ENCODE results near the gene RXRG. TPM values are rescaled to one million over a fixed set of nuclear protein-coding genes. Genes with fewer than 3 reads are reported as not detected.

RXRG gene
- total and polyA plus RNA-seq, 2 of the 8 experiments (the other 6 are each of a cell fraction or from before 2014, with no cell fraction given): not detected

GRCh38 chr1:165487921-165488320 is 43.0 kb upstream of the RXRG start:
- H3K18ac ChIP-seq (ENCODE audit: extremely low read depth, low read length): no peak overlapping the region
- CTCF ChIA-PET (ENCODE audit: partially characterized antibody): interaction anchor here (0.7 to 2.4 kb wide), 6 partner anchors 9 to 414 kb away, joined by 3 to 6 read pairs (median 4); no protein-coding TSS in a partner anchor
- no peaks in the 10 kb centered on the region for H3K23me2 ChIP-seq (ENCODE audit: low read depth, low read length)
- H3K36me3 ChIP-seq (ENCODE audit: control insufficient read depth in 2 of 4, insufficient read depth in 4 of 4, low read length in 3 of 4): no peaks in the 10 kb centered on the region
- H3K4ac ChIP-seq (replicated peaks; ENCODE audit: insufficient read length, low read depth, low read length): no peak overlapping the region
- H3K9ac ChIP-seq (replicated peaks in 1 of 4; ENCODE audit: extremely low read depth in 1 of 4, low read depth in 3 of 4, low read length in 3 of 4): no peak overlapping the region
- no peak overlapping the region for H3K4me2 ChIP-seq (ENCODE audit: insufficient read depth in 1 of 2, low read depth in 2 of 2, low read length in 2 of 2)
- H4K20me1 ChIP-seq (replicated peaks in 1 of 2; ENCODE audit: control insufficient read depth in 1 of 2, insufficient read depth in 2 of 2, low read length in 2 of 2): no peaks in the 10 kb centered on the region
- no peak overlapping the region for H4K8ac ChIP-seq (ENCODE audit: extremely low read depth, insufficient read depth, low read length)
- H2BK5ac ChIP-seq (ENCODE audit: low read depth, low read length): no peak overlapping the region
- H3K27me3 ChIP-seq (replicated peaks in 1 of 4; ENCODE audit: control insufficient read depth in 3 of 4, extremely low read depth in 1 of 4, insufficient read depth in 3 of 4, low read length in 3 of 4): peaks cover 0 to 1% (median 0%) of the 10 kb centered on the region in 4 experiments; a peak in 1 of 7 replicates
- POLR2A ChIA-PET (ENCODE audit: partially characterized antibody): no interaction called here
- H3K4me1 ChIP-seq (replicated peaks in 1 of 4; ENCODE audit: control insufficient read depth in 3 of 4, insufficient read depth in 4 of 4, low read length in 3 of 4): no peaks in the 10 kb centered on the region
- H3K23ac ChIP-seq (ENCODE audit: insufficient read length): no peak overlapping the region
- H2BK15ac ChIP-seq (ENCODE audit: low read length): no peak overlapping the region
- no peak overlapping the region for H2BK20ac ChIP-seq (ENCODE audit: low read length)
- DNase-seq (ENCODE audit: low read depth in 1 of 2, low spot score in 2 of 2): no peak
- 93% methylated on average over 1 of the region's 1 CpG; no CpG with 5 or more reads in 1 of the 2 experiments for WGBS, 2 experiments (ENCODE audit: extremely low coverage in 1 of 2, insufficient coverage in 1 of 2, insufficient read length in 1 of 2, insufficient replicate concordance in 2 of 2, low coverage in 1 of 2, low lambda C conversion rate in 2 of 2, missing lambda C conversion rate in 1 of 2)
- no peaks in the 10 kb centered on the region for H3K9me3 ChIP-seq (ENCODE audit: insufficient read depth in 2 of 2, low read depth in 1 of 2, low read length in 1 of 2)
- no peak overlapping the region for H2AFZ ChIP-seq (ENCODE audit: low read length)
- H3K79me2 ChIP-seq (ENCODE audit: control insufficient read depth in 1 of 2, insufficient read depth in 2 of 2, low read length in 2 of 2): no peaks in the 10 kb centered on the region
- no peak overlapping the region for H2BK120ac ChIP-seq (replicated peaks; ENCODE audit: low read depth, low read length)
- H4K5ac ChIP-seq (ENCODE audit: insufficient read length, low read depth, low read length): no peak overlapping the region
- no peak overlapping the region for H4K91ac ChIP-seq (replicated peaks; ENCODE audit: insufficient read length, low read length)
- no peak overlapping the region for H3K4me3 ChIP-seq (ENCODE audit: extremely low read depth in 1 of 4, insufficient read depth in 2 of 4, low read depth in 3 of 4, low read length in 4 of 4)
- no peak for TF ChIP-seq TAF1 (IDR thresholded peaks at IDR 0.05; ENCODE audit: low read depth, low read length)
- no peak for TF ChIP-seq EZH2 (IDR thresholded peaks at IDR 0.05; ENCODE audit: low read depth, low read length, severe bottlenecking)
- H3K79me1 ChIP-seq (ENCODE audit: low read depth, low read length): no peaks in the 10 kb centered on the region
- no peak overlapping the region for H3K14ac ChIP-seq (ENCODE audit: insufficient read length)
- FAIRE-seq: no peak
- no peak overlapping the region for H3K27ac ChIP-seq (ENCODE audit: low read depth, low read length)
- H2AK5ac ChIP-seq (ENCODE audit: low read depth, low read length): no peak overlapping the region
- no peak overlapping the region for H2BK12ac ChIP-seq (ENCODE audit: low read depth, low read length)
- no peak overlapping the region for H3K56ac ChIP-seq (replicated peaks; ENCODE audit: insufficient read length, low read depth, low read length)
